CD4-positive, alpha-beta T cell treated with Interleukin-21 for 1 hour (primary cell): ENCODE results near the gene TTLL10.
"Not testable (repeated sequence)": the region's sequence is repeated elsewhere in the genome, so short reads cannot be mapped to it uniquely, and the experiment has no call there.

ENCODE experiments used
- DNase-seq: peaks from one replicate; pipeline ENCODE4 v3.0.0-alpha.2; 2020

TTLL10 gene

GRCh38 chr1:1173061-1173792 is 453 bp upstream of the TTLL10 start:
- no peak for DNase-seq

- DNase-seq = no peak
Measured at GRCh38 chr1:1175221-1176062, 1.8 kb downstream of the TTLL10 start.

- not testable (repeated sequence) for DNase-seq
Measured at GRCh38 chr1:1176063-1176761, 2.5 kb downstream of the TTLL10 start.

GRCh38 chr1:1176931-1177330 is 3.3 kb downstream of the TTLL10 start:
- no peak for DNase-seq

- DNase-seq = no peak
Measured at GRCh38 chr1:1177452-1178206, 3.9 kb downstream of the TTLL10 start.

- no peak for DNase-seq
Measured at GRCh38 chr1:1178794-1179331, 5.2 kb downstream of the TTLL10 start.

GRCh38 chr1:1179346-1179982 is 5.8 kb downstream of the TTLL10 start:
- no peak for DNase-seq

- DNase-seq = no peak
Measured at GRCh38 chr1:1179983-1180861, 6.5 kb downstream of the TTLL10 start.

GRCh38 chr1:1181129-1181937 is 7.7 kb downstream of the TTLL10 start:
- DNase-seq = no peak

- DNase-seq = no peak
Measured at GRCh38 chr1:1181938-1182410, 8.3 kb downstream of the TTLL10 start.

- DNase-seq = no peak
Measured at GRCh38 chr1:1182491-1183220, 9.0 kb downstream of the TTLL10 start.

- DNase-seq = no peak
Measured at GRCh38 chr1:1183221-1183747, 9.6 kb downstream of the TTLL10 start.

- DNase-seq = no peak
Measured at GRCh38 chr1:1183833-1184775, 10.4 kb downstream of the TTLL10 start.

GRCh38 chr1:1185101-1185765 is 11.6 kb downstream of the TTLL10 start:
- no peak for DNase-seq

GRCh38 chr1:1187938-1188337 is 14.3 kb downstream of the TTLL10 start:
- DNase-seq = no peak

- DNase-seq = no peak
Measured at GRCh38 chr1:1189111-1189510, 15.4 kb downstream of the TTLL10 start.

GRCh38 chr1:1191734-1192133 is 18.1 kb downstream of the TTLL10 start:
- DNase-seq = no peak
